Skeletal muscle tissue (tissue), 4 donors: ENCODE results near the gene DIS3L2. TPM values are rescaled to one million over a fixed set of nuclear protein-coding genes. Genes with fewer than 3 reads are reported as not detected.

Experiments used
- H3K27ac ChIP-seq: one replicate; pipeline ENCODE4 v1.7.0; 2013; ENCODE audit warnings: mild to moderate bottlenecking, low read depth, low read length, inconsistent platforms
- H3K27me3 ChIP-seq, 3 donors: one replicate each; pipeline ENCODE4 v1.7.0; 2013; ENCODE audit warnings: low read length in 3 of 3; ENCODE audit not compliant: control insufficient read depth in 3 of 3, insufficient read depth in 3 of 3
- H3K36me3 ChIP-seq, 3 donors: one replicate each; pipeline ENCODE4 v1.7.0; 2013; ENCODE audit warnings: low read length in 3 of 3; ENCODE audit not compliant: control insufficient read depth in 3 of 3, insufficient read depth in 3 of 3
- H3K4me1 ChIP-seq, 3 donors: one replicate each; pipeline ENCODE4 v1.7.0; 2013; ENCODE audit warnings: low read length in 3 of 3, mild to moderate bottlenecking in 3 of 3; ENCODE audit not compliant: control insufficient read depth in 3 of 3, insufficient read depth in 3 of 3
- H3K4me3 ChIP-seq, 3 donors: one replicate each; pipeline ENCODE4 v1.7.0; 2013; ENCODE audit warnings: low read length in 3 of 3
- H3K9ac ChIP-seq, 3 donors: one replicate each; pipeline ENCODE4 v1.7.0; 2013; ENCODE audit warnings: low read length in 3 of 3, mild to moderate bottlenecking in 3 of 3, moderate library complexity in 2 of 3, low read depth in 1 of 3
- H3K9me3 ChIP-seq, 3 donors: one replicate each; pipeline ENCODE4 v1.7.0; 2013; ENCODE audit warnings: low read length in 3 of 3; ENCODE audit not compliant: control insufficient read depth in 3 of 3
- total RNA-seq: library from RNA; depleted of rRNA; stranded (reverse); fragments of >200 nt; gene quantifications from one replicate; pipeline ENCODE4 v1.2.3, GENCODE V29; 2014
- donor health status: Osteomylitis.

DIS3L2 gene
- total RNA-seq, 1 donor from 2014 or later, result 24.0 TPM

GRCh38 chr2:232315049-232315922 lies 353.8 kb downstream of the DIS3L2 start:
- H3K9ac ChIP-seq, result peak overlapping the region; percentile 14 to 34 (median 27)
- peaks cover 22 to 33% (median 31%) of the 10 kb centered on the region in 3 donors for H3K4me1 ChIP-seq
- peak overlapping the region; percentile 29 to 38 (median 31) for H3K4me3 ChIP-seq
- no peaks in the 10 kb centered on the region for H3K27me3 ChIP-seq
- peaks cover 0 to 5% (median 2%) of the 10 kb centered on the region in 3 donors for H3K36me3 ChIP-seq
- H3K9me3 ChIP-seq, result peaks cover 0 to 2% (median 0%) of the 10 kb centered on the region in 3 donors
- H3K27ac ChIP-seq, result peak overlapping the region; percentile 76

GRCh38 chr2:232315923-232316299 lies 354.4 kb downstream of the DIS3L2 start:
- H3K9me3 ChIP-seq, result peaks cover 0 to 2% (median 0%) of the 10 kb centered on the region in 3 donors
- peak overlapping the region; percentile 76 for H3K27ac ChIP-seq
- H3K36me3 ChIP-seq, result peaks cover 0 to 2% (median under 1%) of the 10 kb centered on the region in 3 donors
- H3K4me1 ChIP-seq, result peaks cover 22 to 33% (median 28%) of the 10 kb centered on the region in 3 donors
- H3K4me3 ChIP-seq, result peak overlapping the region; percentile 29 to 38 (median 31)
- no peaks in the 10 kb centered on the region for H3K27me3 ChIP-seq
- H3K9ac ChIP-seq, result peak overlapping the region in 2 of 3 donors; percentile 14 to 34

- Histone ChIP-seq H3K27ac (peak overlapping the region; percentile 76), H3K9me3 (peaks cover 0 to 2% (median 0%) of the 10 kb centered on the region in 3 donors), H3K4me1 (peaks cover 22 to 33% (median 28%) of the 10 kb centered on the region in 3 donors), H3K4me3 (no peak overlapping the region), H3K36me3 (peaks cover 0 to 2% (median 0%) of the 10 kb centered on the region in 3 donors), H3K27me3 (no peaks in the 10 kb centered on the region), H3K9ac (peak overlapping the region in 1 of 3 donors; percentile 40)
Measured at GRCh38 chr2:232316461-232317330, 355.2 kb downstream of the DIS3L2 start.

GRCh38 chr2:232318169-232318855 lies 356.8 kb downstream of the DIS3L2 start:
- Histone ChIP-seq H3K9ac (no peak overlapping the region), H3K27ac (no peak overlapping the region), H3K36me3 (peaks cover 0 to 2% (median 0%) of the 10 kb centered on the region in 3 donors), H3K9me3 (no peaks in the 10 kb centered on the region), H3K27me3 (no peaks in the 10 kb centered on the region), H3K4me3 (no peak overlapping the region), H3K4me1 (peaks cover 22 to 33% (median 33%) of the 10 kb centered on the region in 3 donors)

- peaks cover 22 to 33% (median 33%) of the 10 kb centered on the region in 3 donors for H3K4me1 ChIP-seq
- H3K27ac ChIP-seq, result no peak overlapping the region
- no peaks in the 10 kb centered on the region for H3K9me3 ChIP-seq
- peak overlapping the region in 1 of 3 donors; percentile 45 for H3K9ac ChIP-seq
- H3K27me3 ChIP-seq, result no peaks in the 10 kb centered on the region
- no peak overlapping the region for H3K4me3 ChIP-seq
- H3K36me3 ChIP-seq, result peaks cover 0 to 2% (median 0%) of the 10 kb centered on the region in 3 donors
Measured at GRCh38 chr2:232319067-232319802, 357.7 kb downstream of the DIS3L2 start.

GRCh38 chr2:232319803-232320442 lies 358.4 kb downstream of the DIS3L2 start:
- no peaks in the 10 kb centered on the region for H3K9me3 ChIP-seq
- no peaks in the 10 kb centered on the region for H3K27me3 ChIP-seq
- no peak overlapping the region for H3K4me3 ChIP-seq
- peaks cover 0 to 2% (median 0%) of the 10 kb centered on the region in 3 donors for H3K36me3 ChIP-seq
- peaks cover 20 to 31% (median 29%) of the 10 kb centered on the region in 3 donors for H3K4me1 ChIP-seq
- peak overlapping the region in 1 of 3 donors; percentile 45 for H3K9ac ChIP-seq
- no peak overlapping the region for H3K27ac ChIP-seq

- H3K27me3 ChIP-seq, result no peaks in the 10 kb centered on the region
- no peaks in the 10 kb centered on the region for H3K9me3 ChIP-seq
- no peak overlapping the region for H3K27ac ChIP-seq
- peak overlapping the region in 1 of 3 donors; percentile 5 for H3K9ac ChIP-seq
- H3K36me3 ChIP-seq, result peaks cover 0 to 2% (median 0%) of the 10 kb centered on the region in 3 donors
- no peak overlapping the region for H3K4me3 ChIP-seq
- peaks cover 15 to 26% (median 24%) of the 10 kb centered on the region in 3 donors for H3K4me1 ChIP-seq
Measured at GRCh38 chr2:232320443-232320803, 358.9 kb downstream of the DIS3L2 start.

- peaks cover 6 to 18% (median 16%) of the 10 kb centered on the region in 3 donors for H3K4me1 ChIP-seq
- peaks cover 0 to 2% (median 0%) of the 10 kb centered on the region in 3 donors for H3K36me3 ChIP-seq
- no peak overlapping the region for H3K4me3 ChIP-seq
Measured at GRCh38 chr2:232321156-232321816, 359.8 kb downstream of the DIS3L2 start.

More at GRCh38 chr2:232321156-232321816, 359.8 kb downstream of the DIS3L2 start:
- peak overlapping the region in 1 of 3 donors; percentile 5 for H3K9ac ChIP-seq
- no peak overlapping the region for H3K27ac ChIP-seq
- no peaks in the 10 kb centered on the region for H3K27me3 ChIP-seq
- no peaks in the 10 kb centered on the region for H3K9me3 ChIP-seq
